ENCODE data around the gene CRNKL1. TPM values are rescaled to one million over a fixed set of nuclear protein-coding genes. Genes with fewer than 3 reads are reported as not detected.

The CRNKL1 gene
- total and polyA plus RNA-seq, 12 donors: 9.8 to 20.2 (median 17.7) TPM

DNA sequence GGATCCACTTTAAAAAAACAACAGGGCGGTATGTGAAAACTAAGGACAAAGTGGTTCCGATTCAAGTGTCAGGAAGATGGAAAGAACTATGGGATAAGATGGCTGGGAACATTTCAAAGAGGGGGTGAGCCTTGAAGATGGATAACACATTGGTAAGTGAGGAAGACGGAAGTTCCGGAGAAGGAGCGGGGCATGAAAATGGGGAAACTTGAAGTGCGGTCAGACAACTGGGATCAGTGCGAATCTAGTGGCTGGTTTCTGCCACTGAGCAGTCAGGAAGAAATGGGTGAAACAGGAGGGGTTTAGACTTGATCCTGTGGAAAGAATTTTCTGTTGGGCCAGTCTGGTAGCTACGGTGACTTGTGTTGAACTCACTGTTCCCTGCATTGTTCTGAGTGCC is 33.9 kb downstream of the CRNKL1 start:
- Histone ChIP-seq H3K36me3 (peaks cover 0 to 29% (median 0%) of the 10 kb centered on the region in 9 donors), H3K9me3 (no peaks in the 10 kb centered on the region), H3K4me1 (peaks cover 2 to 66% (median 41%) of the 10 kb centered on the region in 9 donors), H3K4me3 (peak overlapping the region in 9 of 10 donors; percentile 66 to 98 (median 98)), H3K27ac (peak overlapping the region in 1 of 10 donors; percentile 91), H3K27me3 (no peaks in the 10 kb centered on the region)
- intact Hi-C loops (cut with DNase I): loop anchor here in 1 of 10 donors (5.0 kb wide), 1 partner anchor 326 kb away; no protein-coding TSS in a partner anchor
- DNase-seq: no peak
- TF ChIP-seq, protein P1, sequence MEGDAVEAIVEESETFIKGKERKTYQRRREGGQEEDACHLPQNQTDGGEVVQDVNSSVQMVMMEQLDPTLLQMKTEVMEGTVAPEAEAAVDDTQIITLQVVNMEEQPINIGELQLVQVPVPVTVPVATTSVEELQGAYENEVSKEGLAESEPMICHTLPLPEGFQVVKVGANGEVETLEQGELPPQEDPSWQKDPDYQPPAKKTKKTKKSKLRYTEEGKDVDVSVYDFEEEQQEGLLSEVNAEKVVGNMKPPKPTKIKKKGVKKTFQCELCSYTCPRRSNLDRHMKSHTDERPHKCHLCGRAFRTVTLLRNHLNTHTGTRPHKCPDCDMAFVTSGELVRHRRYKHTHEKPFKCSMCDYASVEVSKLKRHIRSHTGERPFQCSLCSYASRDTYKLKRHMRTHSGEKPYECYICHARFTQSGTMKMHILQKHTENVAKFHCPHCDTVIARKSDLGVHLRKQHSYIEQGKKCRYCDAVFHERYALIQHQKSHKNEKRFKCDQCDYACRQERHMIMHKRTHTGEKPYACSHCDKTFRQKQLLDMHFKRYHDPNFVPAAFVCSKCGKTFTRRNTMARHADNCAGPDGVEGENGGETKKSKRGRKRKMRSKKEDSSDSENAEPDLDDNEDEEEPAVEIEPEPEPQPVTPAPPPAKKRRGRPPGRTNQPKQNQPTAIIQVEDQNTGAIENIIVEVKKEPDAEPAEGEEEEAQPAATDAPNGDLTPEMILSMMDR (IDR thresholded peaks at IDR 0.05): no peak
- WGBS, 2 donors: 89 to 90% methylated on average over 8 of the region's 8 CpGs
- no peak for ATAC-seq

- H3K27me3 ChIP-seq: no peaks in the 10 kb centered on the region
- peak overlapping the region in 9 of 10 donors; percentile 54 to 91 (median 85) for H3K27ac ChIP-seq
- 3 to 6% methylated on average over 17 of the region's 17 CpGs for WGBS, 2 donors
- ATAC-seq: peak in 2 of 8 donors; percentile 2 to 9
- H3K4me3 ChIP-seq: peak overlapping the region; percentile 66 to 98 (median 94)
- peaks cover 2 to 64% (median 41%) of the 10 kb centered on the region in 9 donors for H3K4me1 ChIP-seq
- TF ChIP-seq, protein P1 (IDR thresholded peaks at IDR 0.05): no peak
- H3K36me3 ChIP-seq: peaks cover 0 to 24% (median 0%) of the 10 kb centered on the region in 9 donors
- DNase-seq: no peak
- intact Hi-C loops (cut with DNase I): loop anchor here in 1 of 10 donors (5.0 kb wide), 1 partner anchor 326 kb away; no protein-coding TSS in a partner anchor
- no peaks in the 10 kb centered on the region for H3K9me3 ChIP-seq
Observed at GRCh38 chr20:20017844-20018185, 34.5 kb downstream of the CRNKL1 start.

- TF ChIP-seq, protein P1 (IDR thresholded peaks at IDR 0.05): peak; percentile 63 to 86 (median 77)
- H3K4me3 ChIP-seq: peak within 1 kb of the TSS; percentile 66 to 98 (median 94)
- H3K27ac ChIP-seq: peak within 1 kb of the TSS; percentile 54 to 91 (median 82)
- 0 to 1% methylated on average over 80 to 81 of the region's 81 CpGs for WGBS, 2 donors
- DNase-seq (peak; percentile 94), ATAC-seq (peak; percentile 98 to 99 (median 99))
- H3K4me1 ChIP-seq: peaks cover 2 to 59% (median 41%) of the 10 kb centered on the region in 9 donors
- peaks cover 0 to 18% (median 0%) of the 10 kb centered on the region in 9 donors for H3K36me3 ChIP-seq
- H3K27me3 ChIP-seq: no peaks in the 10 kb centered on the region
- no peaks in the 10 kb centered on the region for H3K9me3 ChIP-seq
- intact Hi-C loops (cut with DNase I): loop anchor here in 1 of 10 donors (5.0 kb wide), 1 partner anchor 325 kb away; no protein-coding TSS in a partner anchor
Observed at GRCh38 chr20:20017001-20017843, 35.0 kb downstream of the CRNKL1 start, which contains the start of gene NAA20. Gene NAA20 (plus strand): TSS chr20:20017362. CDS start chr20:20017397, 35 bp downstream.

- DNase-seq (no peak), ATAC-seq (peak in 1 of 8 donors; percentile 20)
- TF ChIP-seq, protein P1 (IDR thresholded peaks at IDR 0.05): no peak
- intact Hi-C loops (cut with DNase I): loop anchor here in 1 of 10 donors (5.0 kb wide), 1 partner anchor 322 kb away; no protein-coding TSS in a partner anchor
- Histone ChIP-seq H3K4me1 (peaks cover 5 to 60% (median 46%) of the 10 kb centered on the region in 9 donors), H3K27me3 (no peaks in the 10 kb centered on the region), H3K36me3 (peaks cover 0 to 14% (median 0%) of the 10 kb centered on the region in 9 donors), H3K9me3 (no peaks in the 10 kb centered on the region), H3K4me3 (no peak overlapping the region), H3K27ac (peak overlapping the region in 6 of 10 donors; percentile 9 to 57 (median 49))
- 42 to 46% methylated on average over 2 of the region's 2 CpGs for WGBS, 2 donors
Observed at GRCh38 chr20:20014659-20015058, 37.6 kb downstream of the CRNKL1 start.
